DND-41 (cell line): ENCODE results near the gene ZBTB11.

Source experiments
- EZH2 ChIP-seq: IDR thresholded peaks from 3 replicates; pipeline ENCODE4 v1.6.1; 2012; ENCODE audit warnings: borderline replicate concordance, low read depth, mild to moderate bottlenecking, moderate library complexity, low read length, inconsistent platforms; ENCODE audit not compliant: severe bottlenecking
- TF ChIP-seq, protein P1 (sequence below): IDR thresholded peaks from 2 replicates; pipeline ENCODE4 v1.5.1; 2012; ENCODE audit warnings: borderline replicate concordance, low read length, moderate library complexity, mild to moderate bottlenecking; ENCODE audit not compliant: poor library complexity, severe bottlenecking; ENCODE audit errors: extremely low read depth

DNA sequence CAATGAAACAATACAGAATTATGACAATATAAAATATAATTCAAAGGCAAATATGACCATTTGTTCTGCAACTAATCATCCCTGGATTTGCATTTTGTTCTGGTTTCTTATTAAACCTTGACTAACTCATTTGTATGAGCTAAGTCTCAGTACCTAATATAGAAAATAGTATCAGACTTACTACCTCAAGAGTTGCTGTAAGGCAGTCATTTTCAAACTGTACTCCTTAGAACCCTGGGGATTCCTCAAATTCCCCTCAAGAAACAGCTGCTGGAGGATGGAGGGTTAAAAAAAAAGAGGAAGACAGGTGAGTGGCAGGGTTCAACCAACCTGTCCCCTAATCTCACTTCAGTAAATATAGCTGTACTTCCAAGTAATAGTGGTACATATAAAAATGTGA, 11.1 kb downstream of the ZBTB11 start:
- no peak for TF ChIP-seq EZH2
- TF ChIP-seq, protein P1, sequence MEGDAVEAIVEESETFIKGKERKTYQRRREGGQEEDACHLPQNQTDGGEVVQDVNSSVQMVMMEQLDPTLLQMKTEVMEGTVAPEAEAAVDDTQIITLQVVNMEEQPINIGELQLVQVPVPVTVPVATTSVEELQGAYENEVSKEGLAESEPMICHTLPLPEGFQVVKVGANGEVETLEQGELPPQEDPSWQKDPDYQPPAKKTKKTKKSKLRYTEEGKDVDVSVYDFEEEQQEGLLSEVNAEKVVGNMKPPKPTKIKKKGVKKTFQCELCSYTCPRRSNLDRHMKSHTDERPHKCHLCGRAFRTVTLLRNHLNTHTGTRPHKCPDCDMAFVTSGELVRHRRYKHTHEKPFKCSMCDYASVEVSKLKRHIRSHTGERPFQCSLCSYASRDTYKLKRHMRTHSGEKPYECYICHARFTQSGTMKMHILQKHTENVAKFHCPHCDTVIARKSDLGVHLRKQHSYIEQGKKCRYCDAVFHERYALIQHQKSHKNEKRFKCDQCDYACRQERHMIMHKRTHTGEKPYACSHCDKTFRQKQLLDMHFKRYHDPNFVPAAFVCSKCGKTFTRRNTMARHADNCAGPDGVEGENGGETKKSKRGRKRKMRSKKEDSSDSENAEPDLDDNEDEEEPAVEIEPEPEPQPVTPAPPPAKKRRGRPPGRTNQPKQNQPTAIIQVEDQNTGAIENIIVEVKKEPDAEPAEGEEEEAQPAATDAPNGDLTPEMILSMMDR, result no peak
